IPS-20b (cell line): Measurements from ENCODE around the gene KLHL35.

Source experiments
- H3K27ac ChIP-seq: one replicate; pipeline ENCODE4 v1.5.1; 2013; ENCODE audit warnings: low read length
- H3K27me3 ChIP-seq: 2 replicates; pipeline ENCODE4 v1.6.1; 2013; ENCODE audit warnings: mild to moderate bottlenecking, low read length, inconsistent platforms; ENCODE audit not compliant: insufficient read depth
- H3K36me3 ChIP-seq: 2 replicates; pipeline ENCODE4 v1.6.1; 2013; ENCODE audit warnings: low read depth, mild to moderate bottlenecking, inconsistent platforms, low read length, moderate library complexity; ENCODE audit not compliant: insufficient read depth
- H3K4me1 ChIP-seq: 2 replicates; pipeline ENCODE4 v1.6.1; 2013; ENCODE audit warnings: mild to moderate bottlenecking, control low read depth, inconsistent platforms, low read length, moderate library complexity; ENCODE audit not compliant: insufficient read depth
- H3K4me3 ChIP-seq: 2 replicates; pipeline ENCODE4 v1.5.1; 2013; ENCODE audit warnings: mild to moderate bottlenecking, low read length, inconsistent platforms
- H3K9ac ChIP-seq: 2 replicates; pipeline ENCODE4 v1.6.1; 2013; ENCODE audit warnings: low read depth, mild to moderate bottlenecking, inconsistent platforms, low read length, moderate library complexity
- H3K9me3 ChIP-seq: 2 replicates; pipeline ENCODE4 v1.6.1; 2013; ENCODE audit warnings: mild to moderate bottlenecking, low read depth, low read length, inconsistent platforms; ENCODE audit not compliant: insufficient read depth

Gene KLHL35

GRCh38 chr11:75449271-75449670 is 16.3 kb upstream of the KLHL35 start:
- Histone ChIP-seq H3K4me3 (no peak overlapping the region), H3K36me3 (no peaks in the 10 kb centered on the region), H3K9ac (no peak overlapping the region), H3K4me1 (no peaks in the 10 kb centered on the region; the same call in 1 of the 2 replicates), H3K27me3 (peaks cover 7% of the 10 kb centered on the region; the same call in 1 of the 2 replicates), H3K27ac (no peak overlapping the region), H3K9me3 (no peaks in the 10 kb centered on the region)

GRCh38 chr11:75447415-75447814 is 14.4 kb upstream of the KLHL35 start:
- Histone ChIP-seq H3K27me3 (peaks cover 7% of the 10 kb centered on the region; the same call in 1 of the 2 replicates), H3K4me1 (no peaks in the 10 kb centered on the region; the same call in 1 of the 2 replicates), H3K9ac (no peak overlapping the region)

GRCh38 chr11:75445315-75445953 is 12.4 kb upstream of the KLHL35 start:
- no peak overlapping the region for H3K4me3 ChIP-seq
- H3K27ac ChIP-seq = no peak overlapping the region
- no peaks in the 10 kb centered on the region for H3K27me3 ChIP-seq
- H3K36me3 ChIP-seq = no peaks in the 10 kb centered on the region
- H3K4me1 ChIP-seq = no peaks in the 10 kb centered on the region
- no peak overlapping the region for H3K9ac ChIP-seq
- no peaks in the 10 kb centered on the region for H3K9me3 ChIP-seq

More at GRCh38 chr11:75447415-75447814, 14.4 kb upstream of the KLHL35 start:
- no peak overlapping the region for H3K27ac ChIP-seq
- no peaks in the 10 kb centered on the region for H3K9me3 ChIP-seq
- H3K36me3 ChIP-seq = no peaks in the 10 kb centered on the region
- H3K4me3 ChIP-seq = no peak overlapping the region

DNA sequence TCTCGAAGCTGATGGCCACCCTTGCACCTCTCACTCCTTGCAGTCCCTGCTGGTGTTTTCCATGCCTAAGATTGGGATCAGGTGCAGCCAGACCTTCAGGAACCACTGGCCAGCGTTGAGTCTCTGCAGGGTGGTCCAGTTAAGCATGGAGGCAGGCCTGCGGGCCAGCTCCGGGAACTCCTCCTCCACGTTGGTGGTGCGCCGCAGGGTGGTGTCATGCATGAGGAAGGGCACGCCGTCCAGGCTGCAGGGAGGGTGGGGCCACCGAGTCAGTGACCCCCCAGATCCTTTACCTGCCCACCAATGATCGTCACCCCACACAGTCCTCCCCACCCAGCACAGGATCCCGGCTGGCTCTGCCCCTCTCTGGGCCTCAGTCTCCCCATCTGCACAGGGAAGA is 10.0 kb upstream of the KLHL35 start:
- no peaks in the 10 kb centered on the region for H3K36me3 ChIP-seq
- no peaks in the 10 kb centered on the region for H3K27me3 ChIP-seq
- H3K4me1 ChIP-seq = no peaks in the 10 kb centered on the region; the same call in 1 of the 2 replicates
- H3K4me3 ChIP-seq = no peak overlapping the region
- no peaks in the 10 kb centered on the region for H3K9me3 ChIP-seq
- no peak overlapping the region for H3K9ac ChIP-seq
- no peak overlapping the region for H3K27ac ChIP-seq

DNA sequence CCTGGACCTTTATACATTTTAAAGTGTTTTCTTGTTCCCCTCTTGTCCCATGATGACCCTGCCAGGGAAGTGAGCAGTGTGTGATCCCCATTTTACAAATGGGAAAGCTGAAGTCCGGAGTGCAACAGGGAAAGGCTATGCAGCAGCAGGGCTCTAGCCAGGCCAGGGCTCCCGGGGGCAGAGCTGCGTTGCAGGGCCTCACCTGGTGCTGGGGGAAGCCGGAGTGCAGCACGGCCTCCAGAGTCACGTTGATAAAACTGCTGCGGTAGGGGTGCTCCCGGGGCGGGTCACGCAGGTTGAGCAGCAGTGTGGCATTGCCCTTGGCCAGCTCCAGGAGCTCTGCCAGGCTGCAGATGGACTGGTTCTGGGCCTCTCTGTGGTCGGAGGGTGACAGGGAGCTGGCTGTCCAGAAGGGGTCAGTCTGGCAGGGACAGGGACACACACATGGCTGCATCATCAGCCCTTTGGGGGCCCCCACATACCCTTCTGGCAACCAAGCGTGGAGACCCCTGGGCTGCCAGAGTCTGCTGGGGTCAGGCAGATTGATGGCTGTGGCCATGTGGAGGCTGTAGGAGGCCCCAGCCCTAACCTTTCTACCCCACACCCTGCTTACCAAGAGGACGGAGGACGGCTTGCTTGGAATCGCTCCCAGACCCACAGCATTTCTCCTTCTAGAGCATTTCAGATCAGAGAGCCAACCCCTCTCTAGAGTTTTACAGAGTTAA is 9.3 kb upstream of the KLHL35 start:
- Histone ChIP-seq H3K27me3 (no peaks in the 10 kb centered on the region), H3K9me3 (no peaks in the 10 kb centered on the region), H3K9ac (no peak overlapping the region), H3K27ac (no peak overlapping the region), H3K4me3 (no peak overlapping the region), H3K4me1 (no peaks in the 10 kb centered on the region; the same call in 1 of the 2 replicates), H3K36me3 (no peaks in the 10 kb centered on the region)

- Histone ChIP-seq H3K4me1 (no peaks in the 10 kb centered on the region; the same call in 1 of the 2 replicates), H3K9me3 (no peaks in the 10 kb centered on the region), H3K4me3 (no peak overlapping the region), H3K9ac (no peak overlapping the region), H3K27ac (no peak overlapping the region), H3K36me3 (no peaks in the 10 kb centered on the region), H3K27me3 (no peaks in the 10 kb centered on the region)
These were observed 8.8 kb upstream of the KLHL35 start for GRCh38 chr11:75441804-75442132.

- Histone ChIP-seq H3K4me1 (no peaks in the 10 kb centered on the region; the same call in 1 of the 2 replicates), H3K27me3 (no peaks in the 10 kb centered on the region), H3K9me3 (no peaks in the 10 kb centered on the region), H3K36me3 (no peaks in the 10 kb centered on the region), H3K27ac (no peak overlapping the region), H3K4me3 (no peak overlapping the region), H3K9ac (no peak overlapping the region)
These were observed 8.2 kb upstream of the KLHL35 start for GRCh38 chr11:75440960-75441803.

GRCh38 chr11:75439495-75440120 is 6.6 kb upstream of the KLHL35 start:
- H3K27ac ChIP-seq = no peak overlapping the region
- H3K4me1 ChIP-seq = no peaks in the 10 kb centered on the region; the same call in 1 of the 2 replicates
- H3K36me3 ChIP-seq = no peaks in the 10 kb centered on the region
- no peak overlapping the region for H3K9ac ChIP-seq
- H3K27me3 ChIP-seq = no peaks in the 10 kb centered on the region
- no peaks in the 10 kb centered on the region for H3K9me3 ChIP-seq
- H3K4me3 ChIP-seq = no peak overlapping the region

GRCh38 chr11:75439026-75439425 is 6.0 kb upstream of the KLHL35 start:
- H3K4me1 ChIP-seq = no peaks in the 10 kb centered on the region; the same call in 1 of the 2 replicates
- no peak overlapping the region for H3K9ac ChIP-seq
- no peak overlapping the region for H3K27ac ChIP-seq
- H3K27me3 ChIP-seq = peaks cover 4% of the 10 kb centered on the region
- H3K4me3 ChIP-seq = no peak overlapping the region
- H3K36me3 ChIP-seq = no peaks in the 10 kb centered on the region
- H3K9me3 ChIP-seq = no peaks in the 10 kb centered on the region

GRCh38 chr11:75437966-75438659 is 5.1 kb upstream of the KLHL35 start:
- H3K4me3 ChIP-seq = no peak overlapping the region
- H3K36me3 ChIP-seq = no peaks in the 10 kb centered on the region
- H3K9ac ChIP-seq = no peak overlapping the region
- H3K9me3 ChIP-seq = no peaks in the 10 kb centered on the region
- H3K27ac ChIP-seq = no peak overlapping the region
- peaks cover 13% of the 10 kb centered on the region for H3K27me3 ChIP-seq
- no peaks in the 10 kb centered on the region; the same call in 1 of the 2 replicates for H3K4me1 ChIP-seq

GRCh38 chr11:75436806-75437205 is 3.8 kb upstream of the KLHL35 start:
- Histone ChIP-seq H3K36me3 (no peaks in the 10 kb centered on the region), H3K4me3 (no peak overlapping the region), H3K27ac (no peak overlapping the region), H3K9me3 (no peaks in the 10 kb centered on the region), H3K27me3 (peaks cover 26% of the 10 kb centered on the region), H3K9ac (no peak overlapping the region), H3K4me1 (peaks cover 7% of the 10 kb centered on the region; the same call in 1 of the 2 replicates)
